SKM-1 treated with dmso at 0.1 percent for 144 hours (cell line): Measurements from ENCODE around the gene MEF2A.

Experiments
- DNase-seq: peaks from one replicate; lab custom pipeline; 2025; ENCODE audit not compliant: unreplicated experiment; lab: John Stamatoyannopoulos, UW

Gene MEF2A

DNA sequence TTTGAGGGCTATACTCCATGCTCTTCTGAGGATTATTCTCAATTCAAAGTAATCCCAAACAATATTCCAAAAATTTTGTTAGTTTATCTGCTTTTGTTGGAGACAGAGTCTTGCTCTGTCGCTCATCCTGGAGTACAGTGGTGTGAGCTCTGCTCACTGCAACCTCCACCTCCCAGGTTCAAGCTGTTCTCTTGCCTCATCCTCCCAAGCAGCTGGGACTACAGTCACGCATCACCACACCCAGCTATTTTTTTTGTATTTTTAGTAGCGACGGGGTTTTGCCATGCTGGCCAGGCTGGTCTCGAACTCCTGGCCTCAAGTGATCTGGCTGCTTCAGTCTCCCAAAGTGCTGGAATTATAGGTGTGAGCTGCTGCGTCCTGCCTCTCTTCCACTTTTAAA, 39.1 kb downstream of the MEF2A start:
- no peak for DNase-seq

DNA sequence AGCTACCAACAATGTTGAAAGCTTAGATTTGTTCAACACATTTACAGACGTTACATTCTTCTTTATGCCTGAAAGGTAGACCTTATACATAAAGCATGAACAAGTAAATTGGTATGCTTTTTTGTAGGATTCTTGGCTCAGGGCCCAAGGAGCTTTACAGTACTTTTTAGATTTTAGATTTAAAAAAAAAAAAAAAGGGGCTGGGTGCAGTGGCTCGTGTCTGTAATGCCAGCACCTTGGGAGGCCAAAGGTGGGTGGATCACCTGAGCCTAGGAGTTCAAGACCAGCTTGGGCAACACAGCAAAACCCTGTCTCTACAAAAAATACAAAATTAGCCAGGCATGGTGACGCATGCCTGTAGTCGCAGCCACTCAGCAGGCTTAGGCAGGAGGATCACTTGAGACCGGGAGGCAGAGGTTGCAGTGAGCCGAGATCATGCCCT, 39.7 kb downstream of the MEF2A start:
- DNase-seq, result no peak

DNA sequence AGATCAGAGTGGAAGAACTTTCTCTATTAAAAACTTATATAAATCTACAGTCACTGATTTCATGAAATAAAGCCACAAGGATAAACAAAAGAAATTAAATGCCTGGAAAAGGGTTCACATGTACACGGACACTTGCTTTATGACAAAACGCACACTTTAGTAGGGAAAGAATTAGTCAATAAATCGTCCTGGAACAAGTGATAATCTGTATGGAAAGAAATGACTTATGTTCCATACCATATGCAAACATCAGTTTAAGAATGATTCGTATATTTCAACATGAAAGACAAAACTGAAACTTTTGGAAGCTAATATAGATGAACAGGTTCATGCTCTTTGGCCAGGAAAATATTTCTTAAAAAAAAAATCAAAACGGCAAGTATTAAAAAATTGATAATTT, 40.2 kb downstream of the MEF2A start:
- DNase-seq, result no peak

DNA sequence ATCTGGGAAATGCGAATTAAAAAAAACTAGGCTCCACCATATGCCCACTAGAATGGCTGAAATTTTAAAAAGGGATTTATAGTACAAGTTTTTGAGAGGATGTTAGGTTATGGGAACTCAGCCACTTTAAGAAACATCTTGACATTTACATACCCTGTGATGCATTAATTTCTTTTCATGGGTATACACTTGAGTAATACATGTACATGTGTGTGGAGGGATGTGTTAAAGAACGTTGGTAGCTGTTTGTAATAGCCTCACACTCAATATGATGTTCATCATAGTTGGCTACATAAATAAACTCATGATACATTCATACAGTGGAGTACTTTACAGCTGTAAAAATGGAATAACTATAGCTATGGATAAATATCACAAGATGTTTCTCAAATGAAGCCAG, 40.9 kb downstream of the MEF2A start:
- no peak for DNase-seq

DNA sequence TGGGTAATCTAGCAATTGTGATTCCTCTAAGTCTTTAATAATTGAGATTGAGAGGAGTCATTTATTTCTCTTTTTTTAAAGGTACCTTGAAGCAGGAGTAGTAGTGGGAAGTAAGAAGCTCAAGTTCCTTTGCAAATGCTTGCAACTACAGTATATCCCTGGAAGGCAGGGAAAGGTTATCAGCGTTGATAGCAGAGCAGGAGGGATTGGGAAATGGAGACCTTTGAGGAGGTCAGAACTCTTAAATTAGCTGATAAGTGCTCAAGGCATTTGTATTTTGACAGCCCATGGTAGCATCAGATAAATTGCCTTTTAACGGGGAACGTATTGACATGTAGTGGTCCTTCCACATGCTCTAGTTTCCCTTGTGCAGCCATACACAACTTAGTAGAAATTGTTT, 47.7 kb downstream of the MEF2A start:
- no peak for DNase-seq

DNA sequence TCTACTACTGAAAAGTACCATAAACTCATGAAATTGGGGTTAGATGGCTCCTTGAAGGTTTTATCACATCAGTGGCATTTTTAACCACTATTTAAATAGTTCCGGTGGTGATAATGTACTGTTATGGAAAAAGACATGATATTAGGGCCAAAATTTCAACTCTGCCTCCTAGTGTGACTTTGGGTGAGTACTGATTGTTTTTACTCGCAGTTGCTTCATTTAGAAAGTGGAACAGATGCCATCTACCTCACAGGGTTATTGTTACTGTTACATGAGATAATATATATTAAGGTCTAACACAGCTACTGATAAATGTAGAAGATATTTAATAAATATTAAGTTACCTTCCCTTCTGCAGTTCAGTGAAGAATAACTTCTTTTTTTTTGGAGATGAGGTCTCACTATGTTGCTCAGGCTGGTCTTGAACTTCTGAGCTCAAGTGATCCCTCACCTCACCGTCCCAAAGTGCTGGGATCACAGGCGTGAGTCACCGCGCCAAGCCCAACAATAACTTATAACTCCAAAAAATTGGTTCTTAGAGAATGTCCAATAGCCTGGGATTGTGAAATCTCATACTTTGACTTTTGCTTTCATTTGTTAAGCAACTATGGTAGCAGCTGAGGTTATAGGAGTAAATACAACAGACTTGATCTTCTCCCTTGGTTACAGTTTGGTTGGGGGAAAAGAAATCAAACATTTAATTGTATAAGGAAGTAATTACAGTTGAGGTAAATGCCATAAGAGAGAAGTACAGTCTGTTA, 48.3 kb downstream of the MEF2A start:
- peak; percentile 40 for DNase-seq

DNA sequence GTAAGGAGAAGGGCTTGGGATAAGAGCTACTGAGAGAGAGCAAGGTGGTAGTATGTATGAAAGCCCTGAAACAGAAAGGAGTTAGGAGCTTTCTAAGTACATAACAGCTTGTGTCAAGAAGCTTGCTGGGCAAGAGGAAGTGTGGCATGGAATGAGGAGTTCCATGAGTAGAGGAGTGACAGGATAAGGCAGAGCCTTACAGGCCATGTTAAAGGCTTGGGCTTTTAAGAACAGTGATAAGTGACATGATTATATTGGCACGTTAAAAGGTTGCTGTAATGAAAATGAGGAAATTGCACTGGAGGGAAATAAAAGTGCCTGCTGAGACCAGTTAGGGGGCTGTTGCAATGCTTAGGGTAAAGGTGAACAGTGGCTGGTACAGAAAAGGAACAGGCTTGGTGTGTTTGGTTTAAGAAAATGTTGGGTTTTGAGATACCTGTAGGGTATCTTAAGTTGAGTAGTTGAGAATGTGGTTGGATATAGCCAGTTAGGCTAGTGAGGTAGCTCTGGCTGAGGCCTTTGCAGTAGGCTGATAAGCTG, 49.0 kb downstream of the MEF2A start:
- DNase-seq, result peak; percentile 80

DNA sequence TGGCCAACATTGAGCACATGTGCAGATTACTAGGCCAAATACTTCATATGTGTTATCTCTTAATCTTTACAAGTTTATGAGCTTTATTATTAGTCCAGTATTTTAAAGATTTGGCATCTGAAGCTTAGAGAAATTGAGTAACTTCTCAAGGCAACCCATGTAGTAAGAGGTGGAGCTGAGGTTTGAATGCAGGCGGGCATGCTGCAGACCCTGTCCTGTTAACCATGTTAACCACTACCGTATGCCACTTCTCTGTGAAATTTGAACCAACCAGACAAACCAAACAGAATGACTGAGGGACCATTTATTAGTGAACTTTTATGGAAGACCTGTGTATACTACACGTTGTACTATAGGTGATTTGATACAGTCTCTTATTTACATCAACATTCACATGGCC, 49.7 kb downstream of the MEF2A start:
- no peak for DNase-seq

DNA sequence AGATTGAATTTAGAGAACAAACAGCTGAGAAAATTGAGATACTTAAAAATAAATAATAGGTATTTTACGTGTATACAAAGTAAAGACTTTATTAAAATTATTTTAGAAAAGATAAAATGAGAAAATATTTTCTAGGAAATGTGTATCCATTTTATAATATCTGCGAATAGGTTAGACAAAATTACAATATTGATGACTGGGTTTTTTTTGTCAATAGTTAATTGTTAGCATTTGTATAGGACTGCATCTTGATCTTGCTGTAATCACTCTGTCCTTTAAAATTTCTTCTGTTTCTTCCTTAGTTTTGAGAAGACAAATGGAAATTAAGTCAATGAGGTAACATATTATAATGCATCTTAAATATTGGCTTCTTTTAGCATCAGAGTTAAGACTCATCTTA, 50.3 kb downstream of the MEF2A start:
- DNase-seq, result no peak

DNA sequence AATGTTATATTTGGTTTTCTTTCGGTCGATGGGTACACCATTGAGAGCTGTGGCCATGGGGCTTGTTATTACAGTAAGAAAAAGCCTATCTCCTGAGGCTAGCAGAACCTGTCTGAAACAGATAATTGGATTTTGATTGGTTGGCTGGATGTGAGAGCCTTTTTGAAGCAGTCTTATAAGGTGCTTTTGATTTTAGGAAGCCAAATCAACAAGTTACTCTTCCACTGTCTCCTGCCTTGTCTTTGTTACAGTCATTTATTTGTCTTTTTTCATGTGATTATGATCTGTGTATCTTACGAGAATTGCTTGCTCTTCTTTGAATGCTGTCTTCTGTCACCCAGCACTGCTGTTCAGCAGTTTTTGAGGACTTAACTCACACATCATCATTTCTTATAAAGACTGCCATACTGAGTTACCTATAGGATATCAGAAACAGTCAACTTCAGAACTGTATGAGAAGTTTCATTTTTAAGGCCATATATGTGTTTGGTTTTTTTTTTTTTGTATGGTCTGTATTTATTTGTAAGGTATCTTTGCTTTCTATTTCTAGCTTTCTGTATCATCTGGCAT, 51.1 kb downstream of the MEF2A start:
- no peak for DNase-seq

DNA sequence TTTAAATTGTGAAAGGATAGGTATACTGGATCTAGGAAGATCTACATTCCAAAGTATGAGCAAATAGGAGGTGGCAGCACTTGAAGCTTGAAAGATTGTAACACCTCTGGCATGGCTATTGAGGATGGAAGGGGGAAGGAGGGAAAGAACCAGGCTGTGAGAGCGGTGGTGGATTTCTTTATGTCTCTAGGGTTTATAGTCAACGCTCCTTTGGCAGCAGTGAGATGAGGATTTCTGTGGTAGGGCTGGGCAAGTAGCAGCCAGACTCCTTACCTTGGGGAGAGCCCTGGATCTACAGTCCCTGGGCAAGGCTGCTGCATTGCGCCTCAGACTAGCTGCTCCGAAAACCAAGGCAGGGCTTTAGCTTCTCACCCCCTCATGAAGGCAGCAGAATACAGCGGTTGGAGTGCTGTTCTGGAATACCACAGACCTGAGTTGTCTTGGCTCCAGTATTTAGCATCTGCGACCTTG, 53.2 kb downstream of the MEF2A start:
- DNase-seq, result no peak

DNA sequence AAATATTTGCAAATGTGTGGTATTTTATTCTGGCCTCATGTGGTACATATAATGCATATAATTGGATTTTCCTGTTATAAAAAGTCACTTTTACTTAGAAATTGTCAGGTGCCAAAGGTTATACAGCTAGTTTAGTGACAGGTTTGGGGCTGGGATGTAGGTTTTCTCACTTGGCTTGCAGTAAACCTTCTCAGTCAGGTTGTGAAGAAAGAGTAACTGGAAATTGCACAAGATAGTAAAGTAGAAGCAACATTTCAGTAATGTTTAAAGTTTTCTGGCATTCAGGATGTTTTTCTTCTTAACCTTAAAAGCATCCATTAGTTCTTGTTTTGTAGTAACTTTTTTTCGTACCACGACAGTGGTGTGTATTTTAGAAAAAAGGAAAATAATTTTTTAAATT, 53.9 kb downstream of the MEF2A start:
- DNase-seq, result peak; percentile 59

DNA sequence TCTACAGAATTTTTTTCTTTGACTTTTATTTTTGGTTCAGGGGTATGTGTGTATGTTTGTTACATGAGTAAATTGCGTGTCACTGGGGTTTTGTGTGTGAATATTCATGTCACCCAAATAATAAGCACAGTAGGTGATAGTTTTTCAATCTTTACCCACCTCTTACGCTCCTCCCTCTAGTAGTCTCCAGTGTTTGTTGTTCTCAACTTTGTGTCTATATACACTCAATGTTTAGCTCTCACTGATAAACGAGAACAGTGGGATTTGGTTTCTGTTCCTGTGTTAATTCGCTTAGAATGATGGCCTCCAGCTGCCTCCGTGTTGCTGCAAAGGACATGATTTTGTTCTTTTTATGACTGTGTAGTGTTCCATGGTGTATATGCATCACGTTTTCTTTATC, 54.4 kb downstream of the MEF2A start:
- no peak for DNase-seq

DNA sequence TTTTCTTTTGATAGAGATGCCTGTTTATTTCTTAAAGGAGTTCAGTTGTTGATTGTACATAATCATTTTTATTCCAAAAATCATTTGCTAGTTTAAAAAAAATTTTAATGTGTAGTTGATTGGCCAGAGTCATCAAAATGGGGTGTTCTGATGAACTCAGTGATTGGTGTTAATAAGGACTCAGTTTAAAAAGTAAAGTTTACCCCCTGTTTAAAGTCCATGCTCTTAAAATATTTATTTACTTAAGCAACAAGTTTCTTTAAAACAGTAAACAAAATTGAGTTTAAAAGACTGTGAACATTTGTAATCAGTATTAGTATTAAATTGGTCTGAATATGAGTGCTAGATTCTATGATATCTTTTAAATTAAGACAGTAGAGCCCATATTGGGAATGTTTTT, 56.0 kb downstream of the MEF2A start:
- DNase-seq, result no peak

DNA sequence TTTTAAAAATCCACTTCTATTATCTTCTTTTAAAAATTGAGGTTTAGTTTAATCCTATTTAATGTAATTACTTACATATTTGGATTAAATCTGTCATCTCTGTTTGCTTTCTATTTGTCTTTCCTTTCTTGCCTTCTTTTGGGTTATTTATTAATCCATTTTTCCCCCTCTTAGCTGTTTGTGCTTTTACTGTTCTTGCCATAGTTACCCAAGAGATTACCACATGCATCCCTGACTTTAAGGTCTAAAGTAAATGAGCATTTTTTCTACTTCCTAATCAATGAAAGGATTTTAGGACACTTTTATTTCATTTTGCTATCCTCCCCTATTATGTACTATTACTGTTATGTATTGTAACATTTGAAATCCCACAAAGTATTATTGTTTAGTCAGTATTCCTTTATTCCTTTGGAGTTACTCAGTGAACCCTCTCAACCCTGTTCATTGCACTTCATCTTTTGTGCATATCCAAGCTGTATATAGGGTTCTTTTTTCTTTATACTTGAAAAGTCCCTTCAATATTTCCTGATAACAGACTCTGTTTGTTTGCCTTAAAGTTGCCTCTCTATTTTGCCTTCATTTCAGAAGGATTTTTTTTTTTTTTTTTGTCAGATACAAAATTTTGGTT, 62.7 kb downstream of the MEF2A start:
- DNase-seq, result no peak

DNA sequence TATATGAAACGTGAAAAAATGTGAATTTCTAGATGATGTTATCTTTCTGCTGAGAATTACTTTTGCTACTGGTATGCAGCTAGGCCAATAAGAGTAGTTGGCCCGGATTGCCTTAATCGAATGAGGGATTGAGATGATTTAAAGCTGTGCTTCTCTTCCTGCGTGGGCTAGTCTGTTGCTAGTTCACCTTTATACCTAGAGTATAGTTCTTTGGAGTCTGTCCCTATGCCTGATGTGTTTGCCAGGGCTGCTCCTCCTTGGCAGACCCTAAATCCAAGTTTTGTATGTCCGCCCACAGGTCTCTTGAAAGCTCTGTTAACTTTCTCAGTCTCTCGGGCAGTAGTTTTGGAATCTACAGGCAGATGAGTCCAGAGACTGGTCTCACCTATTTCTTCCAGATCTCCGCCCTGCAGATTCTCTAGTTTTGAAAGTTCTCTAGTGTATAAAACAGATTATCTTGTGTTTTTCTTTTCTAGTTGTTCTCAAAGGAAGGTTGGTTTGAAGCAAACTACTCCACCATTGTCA, 64.9 kb downstream of the MEF2A start:
- DNase-seq, result no peak

DNA sequence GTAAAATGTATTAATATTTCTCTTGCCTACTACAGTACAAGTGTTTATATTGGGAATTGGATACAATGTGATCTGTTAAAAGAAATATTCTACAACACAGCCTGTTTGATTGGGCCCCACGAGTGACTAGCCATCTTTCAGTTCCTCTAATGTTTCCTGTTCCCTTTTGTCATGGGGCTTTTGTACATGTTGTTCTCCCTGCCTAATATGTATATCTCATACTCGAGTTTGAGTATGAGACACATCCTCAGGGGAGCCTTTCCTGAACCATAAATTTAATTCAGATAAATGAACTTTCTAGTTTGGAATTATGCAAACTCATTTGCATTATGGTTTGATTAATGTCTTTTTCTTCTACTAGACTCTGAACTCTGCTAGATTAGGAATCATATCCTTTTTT, 65.5 kb downstream of the MEF2A start:
- peak; percentile 70 for DNase-seq

DNA sequence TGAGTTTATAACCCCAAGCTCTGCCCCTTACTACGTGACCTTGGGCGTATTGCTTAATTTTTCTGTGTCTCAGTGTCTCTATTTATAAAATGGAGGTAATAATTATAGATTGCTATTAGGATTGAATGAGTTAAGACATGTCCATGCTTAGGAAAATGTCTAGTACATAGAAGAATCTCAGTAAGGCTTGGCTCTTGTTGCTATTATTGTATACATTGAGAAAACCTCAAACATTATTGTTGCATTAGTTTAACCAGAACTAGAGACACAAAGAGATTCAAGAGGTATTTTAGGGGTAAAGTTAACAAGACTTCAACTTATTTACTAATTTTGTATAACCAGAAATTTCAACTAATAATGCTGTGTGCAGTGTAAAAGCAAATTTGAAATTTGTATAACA, 66.7 kb downstream of the MEF2A start:
- no peak for DNase-seq

DNA sequence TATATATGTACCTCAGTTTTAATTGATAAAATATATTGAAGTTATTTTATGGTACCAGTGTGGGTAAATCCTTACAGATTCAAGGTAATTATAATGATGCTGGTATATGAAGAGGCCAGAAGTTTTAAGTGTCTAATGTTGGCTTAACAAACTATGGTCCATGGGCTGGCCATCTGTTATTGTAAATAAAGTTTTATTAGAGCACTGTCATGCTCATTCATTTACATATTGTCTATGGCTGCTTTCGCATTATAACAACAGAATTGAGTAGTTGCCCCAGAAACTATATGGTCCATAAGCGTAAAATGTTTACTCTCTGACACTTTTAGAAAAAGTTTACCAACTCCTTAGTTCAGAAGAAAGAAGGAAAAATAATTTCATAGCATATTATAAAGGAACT, 67.9 kb downstream of the MEF2A start:
- DNase-seq, result no peak

DNA sequence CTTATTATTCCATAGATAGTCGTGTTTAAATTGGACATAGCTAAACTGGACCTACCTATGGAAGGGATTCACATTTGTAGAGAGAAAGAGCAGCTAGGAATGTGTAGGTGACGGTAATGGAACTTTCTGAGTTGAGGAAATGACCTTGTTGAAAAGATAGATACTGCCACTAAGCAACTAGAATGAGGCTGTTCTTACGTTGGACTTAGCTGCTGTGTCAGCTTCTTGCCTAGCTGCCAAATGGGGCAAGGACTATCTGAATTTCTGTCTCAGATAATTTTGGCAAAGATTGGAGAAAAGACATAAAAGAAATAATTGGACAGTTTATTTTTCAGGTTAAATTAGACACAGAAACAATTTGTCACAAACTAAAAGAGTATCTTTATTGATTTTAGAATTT, 68.8 kb downstream of the MEF2A start:
- DNase-seq, result no peak

DNA sequence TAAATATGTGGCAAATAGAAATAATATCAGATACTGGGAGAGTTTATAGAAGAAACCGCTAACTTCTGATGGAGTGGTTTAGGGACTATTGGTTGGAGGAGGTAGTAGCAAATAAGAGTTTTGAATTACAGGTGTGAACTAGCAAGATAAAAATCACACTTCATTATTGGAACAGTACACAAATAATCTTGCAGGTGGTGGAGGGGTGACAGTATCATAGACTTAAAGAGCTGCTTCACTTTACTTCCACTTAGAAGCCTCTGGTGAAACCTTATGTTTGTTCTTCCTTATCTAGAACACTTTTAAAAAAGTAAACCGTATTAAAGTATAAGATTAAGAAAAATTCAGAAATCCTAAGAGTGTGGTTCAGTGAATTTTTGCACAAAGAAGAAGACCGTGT, 69.4 kb downstream of the MEF2A start:
- DNase-seq, result no peak

DNA sequence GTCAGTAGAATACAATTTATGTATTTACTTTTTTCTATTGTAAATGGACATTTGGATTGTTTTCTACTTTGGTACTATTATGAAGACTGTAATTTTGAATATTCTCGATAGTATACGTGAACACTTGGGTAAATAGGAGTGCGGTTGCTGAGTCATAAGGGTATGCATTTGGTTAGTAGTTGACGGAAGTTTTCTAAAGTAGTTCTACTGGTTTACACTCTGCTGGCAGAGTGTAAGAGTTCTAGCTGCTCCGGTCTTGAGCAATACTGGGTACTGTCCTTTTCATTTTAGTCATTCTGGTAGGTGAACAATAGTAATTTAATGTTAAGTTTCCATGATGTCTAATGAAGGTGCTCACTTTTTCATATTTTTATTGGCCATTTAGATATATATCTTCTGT, 70.0 kb downstream of the MEF2A start:
- DNase-seq, result no peak
